Sigmoid colon (tissue), 7 donors: ENCODE results near the gene PPP4C. TPM values are rescaled to one million over a fixed set of nuclear protein-coding genes. Genes with fewer than 3 reads are reported as not detected.
A peak's percentile ranks its signal among the peaks of the same experiment; 100 is the strongest.

Experiments
- DNase-seq: peaks from one replicate; pipeline ENCODE4 v3.0.0-alpha.2; 2019
- H3K27ac ChIP-seq, 4 donors: fragments of 200-600 bp; sonication (generic); one replicate each; pipeline ENCODE4 v1.5.1; 2016 to 2019; ENCODE audit warnings: mild to moderate bottlenecking in 1 of 4
- H3K27me3 ChIP-seq, 3 donors: fragments of 200-600 bp; sonication (generic); one replicate each; pipeline ENCODE4 v1.5.1; 2019; ENCODE audit warnings: mild to moderate bottlenecking in 1 of 3
- H3K36me3 ChIP-seq, 4 donors: fragments of 200-600 bp; sonication (generic); one replicate each; pipeline ENCODE4 v1.5.1; 2016 to 2019
- H3K4me1 ChIP-seq, 4 donors: fragments of 200-600 bp; sonication (generic); one replicate each; pipeline ENCODE4 v1.5.1; 2017 to 2019
- H3K4me3 ChIP-seq, 4 donors: fragments of 200-600 bp; sonication (generic); one replicate each; pipeline ENCODE4 v1.5.1; 2017 to 2019; ENCODE audit warnings: mild to moderate bottlenecking in 2 of 4, moderate library complexity in 1 of 4
- H3K9me3 ChIP-seq, 4 donors: fragments of 200-600 bp in 3 of 4; sonication (generic) in 3 of 4; one replicate each; pipeline versions ENCODE4 v1.5.1 to v1.6.1; 2013 to 2019
- CTCF ChIP-seq, 4 experiments: fragments of 450-650 bp in 3 of 4; fragments of 200-600 bp in 1 of 4; IDR thresholded peaks; one replicate each; pipeline ENCODE4 v1.5.1; 2016 to 2019; ENCODE audit warnings: antibody characterized with exemption in 4 of 4, mild to moderate bottlenecking in 3 of 4, moderate library complexity in 2 of 4
- EP300 ChIP-seq, 4 donors: sonication (generic); formaldehyde crosslinking; IDR thresholded peaks; one replicate each; pipeline ENCODE4 v1.6.1; 2017; ENCODE audit warnings: antibody characterized with exemption in 4 of 4
- POLR2A ChIP-seq, 2 donors: fragments of 450-650 bp; IDR thresholded peaks; one replicate each; pipeline ENCODE4 v1.6.1; 2016; ENCODE audit warnings: antibody characterized with exemption in 2 of 2, mild to moderate bottlenecking in 2 of 2, moderate library complexity in 2 of 2
- POLR2AphosphoS5 ChIP-seq, 4 donors: sonication (generic); formaldehyde crosslinking; IDR thresholded peaks; one replicate each; pipeline ENCODE4 v1.6.1; 2017; ENCODE audit warnings: antibody characterized with exemption in 4 of 4
- WGBS, 2 donors: extraction: QIAGEN DNeasy Blood & Tissue Kit; methylation state at CpG; one replicate each; pipeline ENCODE4 v1.1.7; 2013; 5-methylcytosine and 5-hydroxymethylcytosine counted together
- intact Hi-C: fragments of 100-400 bp; cut with DNase I; formaldehyde crosslinking; loops from one replicate; pipeline ENCODE4 v1.15.1; 2023
- polyA plus RNA-seq, 3 donors: library from polyadenylated mRNA; stranded (reverse); fragments of 200-250 nt; gene quantifications; one replicate each; pipeline ENCODE4 v1.2.3, GENCODE V29; 2013
- total RNA-seq, 4 donors: library from RNA; depleted of rRNA; stranded (reverse); fragments of >200 nt; gene quantifications; one replicate each; pipeline ENCODE4 v1.1.0, GENCODE V29; 2016
- donor health status: healthy with polysubstance abuse.
- donor health status: Bipolar disorder and iron deficiency.
- donor health status: healthy.

PPP4C gene
- total and polyA plus RNA-seq, 7 donors = 39.2 to 155 (median 45.6) TPM

DNA sequence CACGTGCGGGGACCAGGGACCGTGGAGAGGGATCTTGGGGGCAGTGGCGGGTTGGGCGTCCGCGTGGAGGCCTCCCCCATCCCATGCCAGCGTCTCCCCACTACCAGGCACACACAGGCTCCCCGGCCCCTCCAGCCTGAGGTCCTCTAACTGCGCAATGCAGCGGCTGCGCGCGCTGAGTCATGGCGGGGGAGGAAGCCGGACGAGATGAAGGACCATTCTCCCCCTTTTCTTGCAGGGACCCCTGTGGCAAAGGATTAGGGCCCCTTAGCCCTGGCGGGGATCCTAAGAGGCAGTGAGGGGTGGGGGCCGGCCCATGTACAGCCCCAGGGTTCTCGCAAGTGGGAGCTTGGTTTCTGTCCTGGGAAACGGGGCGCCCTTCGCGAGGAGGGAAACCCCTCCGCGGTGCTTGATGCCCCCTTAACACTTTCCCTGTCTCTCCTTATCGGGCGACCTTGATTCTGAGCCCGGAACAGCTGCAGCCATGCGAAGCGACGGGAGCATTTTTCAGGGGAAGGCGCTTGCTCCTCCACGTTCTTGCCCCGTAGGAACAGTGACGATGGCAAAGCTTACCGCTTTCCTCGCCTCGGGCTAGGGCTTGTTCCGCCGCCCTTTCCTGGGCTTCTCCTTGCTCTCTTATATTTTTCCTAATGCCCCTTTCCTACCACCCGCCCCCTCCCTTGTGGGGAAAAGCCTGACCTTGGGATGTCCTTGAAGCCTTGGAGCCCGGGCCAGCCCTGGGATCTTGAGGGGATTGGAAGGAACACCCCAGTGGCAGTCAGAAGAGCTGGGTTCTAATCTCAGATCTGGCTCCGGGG, 9.6 kb upstream of the PPP4C start:
- H3K4me1 ChIP-seq = peaks cover 0 to 62% (median 55%) of the 10 kb centered on the region in 4 donors
- intact Hi-C loops = loop anchor here (5.0 kb wide), 1 partner anchor 254 kb away; the partner anchor contains the start of gene PRRT2
- H3K4me3 ChIP-seq = peak overlapping the region; percentile 73 to 98 (median 82)
- no peaks in the 10 kb centered on the region for H3K9me3 ChIP-seq
- peak in 1 of 2 donors; percentile 11 for TF ChIP-seq POLR2A (IDR thresholded peaks at IDR 0.05)
- no peak for TF ChIP-seq CTCF (IDR thresholded peaks at IDR 0.05)
- peak overlapping the region; percentile 96 to 100 (median 98) for H3K27ac ChIP-seq
- 1% methylated on average over 44 of the region's 44 CpGs for WGBS, 2 donors
- no peak for DNase-seq
- peaks cover 36 to 41% (median 38%) of the 10 kb centered on the region in 4 donors for H3K36me3 ChIP-seq
- no peaks in the 10 kb centered on the region for H3K27me3 ChIP-seq

GRCh38 chr16:30066761-30067583, 8.8 kb upstream of the PPP4C start:
- no peaks in the 10 kb centered on the region for H3K9me3 ChIP-seq
- no peaks in the 10 kb centered on the region for H3K27me3 ChIP-seq
- peaks cover 44 to 50% (median 45%) of the 10 kb centered on the region in 4 donors for H3K36me3 ChIP-seq
- peaks cover 0 to 62% (median 58%) of the 10 kb centered on the region in 4 donors for H3K4me1 ChIP-seq
- WGBS, 2 donors = 14 to 49% methylated on average over 21 of the region's 21 CpGs
- peak; percentile 77 for DNase-seq
- H3K27ac ChIP-seq = peak overlapping the region; percentile 96 to 100 (median 98)
- TF ChIP-seq POLR2A (IDR thresholded peaks at IDR 0.05) (no peak), CTCF (IDR thresholded peaks at IDR 0.05) (no peak), EP300 (IDR thresholded peaks at IDR 0.05) (no peak), POLR2AphosphoS5 (IDR thresholded peaks at IDR 0.05) (no peak)
- intact Hi-C loops = loop anchor here (5.0 kb wide), 1 partner anchor 255 kb away; the partner anchor contains the start of gene PRRT2
- H3K4me3 ChIP-seq = peak overlapping the region; percentile 73 to 98 (median 82)

DNA sequence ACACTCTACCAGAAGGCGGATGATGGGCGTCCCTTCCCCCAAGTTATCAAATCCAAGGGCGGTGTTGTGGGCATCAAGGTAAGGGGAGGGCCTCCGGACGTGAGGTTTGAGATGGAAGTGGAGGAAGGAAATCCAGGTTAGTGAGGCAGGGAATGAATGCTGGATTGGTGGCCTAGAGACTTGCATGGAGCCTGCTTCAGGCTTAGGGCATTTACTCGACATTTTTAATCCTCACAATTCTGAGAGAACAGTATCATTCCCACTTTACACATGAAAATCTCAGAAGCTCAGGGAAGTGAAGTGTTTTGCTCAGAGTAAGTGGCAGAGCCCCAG, 8.2 kb upstream of the PPP4C start:
- no peaks in the 10 kb centered on the region for H3K9me3 ChIP-seq
- no peak for DNase-seq
- TF ChIP-seq CTCF (IDR thresholded peaks at IDR 0.05) (no peak), EP300 (IDR thresholded peaks at IDR 0.05) (no peak), POLR2AphosphoS5 (IDR thresholded peaks at IDR 0.05) (no peak), POLR2A (IDR thresholded peaks at IDR 0.05) (no peak)
- WGBS, 2 donors = 53 to 80% methylated on average over 6 of the region's 6 CpGs
- no peaks in the 10 kb centered on the region for H3K27me3 ChIP-seq
- intact Hi-C loops = loop anchor here (5.0 kb wide), 1 partner anchor 255 kb away; the partner anchor contains the start of gene PRRT2
- H3K4me1 ChIP-seq = peaks cover 0 to 62% (median 58%) of the 10 kb centered on the region in 4 donors
- peak overlapping the region; percentile 96 to 100 (median 98) for H3K27ac ChIP-seq
- H3K36me3 ChIP-seq = peaks cover 47 to 55% (median 50%) of the 10 kb centered on the region in 4 donors
- peak overlapping the region; percentile 73 to 98 (median 82) for H3K4me3 ChIP-seq

- Histone ChIP-seq H3K36me3 (peaks cover 47 to 63% (median 53%) of the 10 kb centered on the region in 4 donors), H3K27ac (peak overlapping the region; percentile 96 to 100 (median 98)), H3K9me3 (no peaks in the 10 kb centered on the region), H3K27me3 (no peaks in the 10 kb centered on the region), H3K4me3 (peak overlapping the region in 1 of 4 donors; percentile 6), H3K4me1 (peaks cover 0 to 58% (median 52%) of the 10 kb centered on the region in 4 donors)
- no peak for DNase-seq
- TF ChIP-seq POLR2AphosphoS5 (IDR thresholded peaks at IDR 0.05) (no peak), CTCF (IDR thresholded peaks at IDR 0.05) (no peak), EP300 (IDR thresholded peaks at IDR 0.05) (no peak), POLR2A (IDR thresholded peaks at IDR 0.05) (no peak)
- WGBS, 2 donors = 73 to 85% methylated on average over 9 of the region's 9 CpGs
- intact Hi-C loops = loop anchor here (5.0 kb wide), 1 partner anchor 256 kb away; the partner anchor contains the start of gene PRRT2
These were observed 7.5 kb upstream of the PPP4C start for GRCh38 chr16:30068333-30068732.
